NCI-H1694 (cell line): ENCODE measurements around the gene SLC35G6.

Experiments used
- DNase-seq: peaks from one replicate; lab custom pipeline; 2025; lab: John Stamatoyannopoulos, UW

Gene SLC35G6

DNA sequence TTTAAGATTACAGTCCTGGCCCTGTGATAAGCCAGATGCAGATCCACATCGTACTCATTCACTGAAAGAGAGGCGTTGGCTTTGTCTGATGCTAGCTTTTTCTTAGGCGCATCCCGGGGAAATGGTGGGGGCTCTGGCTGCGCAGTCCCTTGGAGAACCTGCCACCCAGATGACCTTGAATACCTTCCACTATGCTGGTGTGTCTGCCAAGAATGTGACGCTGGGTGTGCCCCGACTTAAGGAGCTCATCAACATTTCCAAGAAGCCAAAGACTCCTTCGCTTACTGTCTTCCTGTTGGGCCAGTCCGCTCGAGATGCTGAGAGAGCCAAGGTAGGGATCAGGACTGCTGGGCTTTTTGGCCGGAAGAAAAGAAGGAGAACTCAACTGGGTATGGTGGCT lies 26.9 kb downstream of the SLC35G6 start:
- no peak for DNase-seq

DNA sequence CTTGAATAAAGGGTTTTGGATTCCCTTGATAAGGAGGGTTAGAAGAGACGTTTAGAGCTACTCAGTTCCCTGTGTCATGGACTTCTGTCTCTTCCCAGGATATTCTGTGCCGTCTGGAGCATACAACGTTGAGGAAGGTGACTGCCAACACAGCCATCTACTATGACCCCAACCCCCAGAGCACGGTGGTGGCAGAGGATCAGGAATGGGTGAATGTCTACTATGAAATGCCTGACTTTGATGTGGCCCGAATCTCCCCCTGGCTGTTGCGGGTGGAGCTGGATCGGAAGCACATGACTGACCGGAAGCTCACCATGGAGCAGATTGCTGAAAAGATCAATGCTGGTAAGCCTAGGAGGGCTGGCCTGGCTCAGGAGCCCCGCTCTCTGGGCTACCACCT lies 27.6 kb downstream of the SLC35G6 start:
- DNase-seq, result no peak

DNA sequence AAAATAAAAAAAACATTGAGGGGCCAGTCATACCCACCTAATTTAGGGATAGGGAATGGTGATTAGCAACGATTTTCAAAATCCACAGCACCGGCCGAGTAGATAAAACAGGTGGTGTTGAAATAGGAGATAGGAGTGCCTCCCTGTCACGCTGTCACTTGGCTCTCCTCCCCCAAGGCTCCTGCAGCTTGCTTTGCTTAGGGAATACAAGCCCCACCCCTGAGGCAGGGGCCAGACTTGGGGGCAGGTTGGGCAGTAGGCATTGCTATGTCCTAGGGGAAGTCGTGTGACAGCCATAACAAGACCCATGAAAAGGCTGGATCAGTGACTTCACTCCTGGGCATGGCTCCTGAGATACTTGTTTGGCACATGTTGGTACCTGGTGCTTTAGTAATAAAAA lies 28.7 kb downstream of the SLC35G6 start:
- DNase-seq, result no peak

DNA sequence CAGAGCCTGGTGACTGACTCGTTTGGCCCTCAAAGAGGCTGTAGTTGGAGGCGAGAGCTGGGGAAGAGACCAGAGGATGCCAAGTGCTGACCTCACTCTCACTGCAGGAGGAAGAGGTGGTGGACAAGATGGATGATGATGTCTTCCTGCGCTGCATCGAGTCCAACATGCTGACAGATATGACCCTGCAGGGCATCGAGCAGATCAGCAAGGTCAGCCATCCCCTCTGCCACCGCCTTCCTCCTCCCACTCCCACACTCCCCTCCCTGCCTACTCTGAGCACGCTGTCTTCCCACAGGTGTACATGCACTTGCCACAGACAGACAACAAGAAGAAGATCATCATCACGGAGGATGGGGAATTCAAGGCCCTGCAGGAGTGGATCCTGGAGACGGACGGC lies 29.9 kb downstream of the SLC35G6 start:
- DNase-seq, result no peak

DNA sequence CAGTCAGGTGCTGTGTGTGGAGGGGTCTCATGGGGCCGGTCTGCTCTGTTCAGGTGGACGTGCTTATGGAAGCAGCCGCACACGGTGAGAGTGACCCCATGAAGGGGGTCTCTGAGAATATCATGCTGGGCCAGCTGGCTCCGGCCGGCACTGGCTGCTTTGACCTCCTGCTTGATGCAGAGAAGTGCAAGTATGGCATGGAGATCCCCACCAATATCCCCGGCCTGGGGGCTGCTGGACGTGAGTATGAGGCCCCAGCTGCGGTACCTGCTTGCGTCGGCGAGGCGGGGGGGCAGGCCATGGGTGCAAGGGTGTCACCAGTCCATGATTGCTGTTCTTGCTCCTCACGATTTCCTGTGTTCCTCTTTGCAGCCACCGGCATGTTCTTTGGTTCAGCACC lies 30.9 kb downstream of the SLC35G6 start:
- DNase-seq, result no peak

DNA sequence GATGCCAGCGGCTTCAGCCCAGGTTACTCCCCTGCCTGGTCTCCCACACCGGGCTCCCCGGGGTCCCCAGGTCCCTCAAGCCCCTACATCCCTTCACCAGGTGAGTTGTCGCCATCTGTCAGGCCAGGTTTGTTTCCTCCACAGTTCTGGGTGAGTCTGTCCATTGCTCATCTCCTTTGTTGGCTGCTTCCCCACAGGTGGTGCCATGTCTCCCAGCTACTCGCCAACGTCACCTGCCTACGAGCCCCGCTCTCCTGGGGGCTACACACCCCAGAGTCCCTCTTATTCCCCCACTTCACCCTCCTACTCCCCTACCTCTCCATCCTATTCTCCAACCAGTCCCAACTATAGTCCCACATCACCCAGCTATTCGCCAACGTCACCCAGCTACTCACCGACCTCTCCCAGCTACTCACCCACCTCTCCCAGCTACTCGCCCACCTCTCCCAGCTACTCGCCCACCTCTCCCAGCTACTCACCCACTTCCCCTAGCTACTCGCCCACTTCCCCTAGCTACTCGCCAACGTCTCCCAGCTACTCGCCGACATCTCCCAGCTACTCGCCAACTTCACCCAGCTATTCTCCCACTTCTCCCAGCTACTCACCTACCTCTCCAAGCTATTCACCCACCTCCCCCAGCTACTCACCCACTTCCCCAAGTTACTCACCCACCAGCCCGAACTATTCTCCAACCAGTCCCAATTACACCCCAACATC lies 31.7 kb downstream of the SLC35G6 start:
- DNase-seq, result no peak

DNA sequence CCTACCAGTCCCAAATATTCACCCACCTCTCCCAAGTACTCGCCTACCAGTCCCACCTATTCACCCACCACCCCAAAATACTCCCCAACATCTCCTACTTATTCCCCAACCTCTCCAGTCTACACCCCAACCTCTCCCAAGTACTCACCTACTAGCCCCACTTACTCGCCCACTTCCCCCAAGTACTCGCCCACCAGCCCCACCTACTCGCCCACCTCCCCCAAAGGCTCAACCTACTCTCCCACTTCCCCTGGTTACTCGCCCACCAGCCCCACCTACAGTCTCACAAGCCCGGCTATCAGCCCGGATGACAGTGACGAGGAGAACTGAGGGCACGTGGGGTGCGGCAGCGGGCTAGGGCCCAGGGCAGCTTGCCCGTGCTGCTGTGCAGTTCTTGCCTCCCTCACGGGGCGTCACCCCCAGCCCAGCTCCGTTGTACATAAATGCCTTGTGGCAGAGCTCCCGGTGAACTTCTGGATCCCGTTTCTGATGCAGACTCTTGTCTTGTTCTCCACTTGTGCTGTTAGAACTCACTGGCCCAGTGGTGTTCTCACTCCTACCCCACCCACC lies 32.7 kb downstream of the SLC35G6 start:
- no peak for DNase-seq

DNA sequence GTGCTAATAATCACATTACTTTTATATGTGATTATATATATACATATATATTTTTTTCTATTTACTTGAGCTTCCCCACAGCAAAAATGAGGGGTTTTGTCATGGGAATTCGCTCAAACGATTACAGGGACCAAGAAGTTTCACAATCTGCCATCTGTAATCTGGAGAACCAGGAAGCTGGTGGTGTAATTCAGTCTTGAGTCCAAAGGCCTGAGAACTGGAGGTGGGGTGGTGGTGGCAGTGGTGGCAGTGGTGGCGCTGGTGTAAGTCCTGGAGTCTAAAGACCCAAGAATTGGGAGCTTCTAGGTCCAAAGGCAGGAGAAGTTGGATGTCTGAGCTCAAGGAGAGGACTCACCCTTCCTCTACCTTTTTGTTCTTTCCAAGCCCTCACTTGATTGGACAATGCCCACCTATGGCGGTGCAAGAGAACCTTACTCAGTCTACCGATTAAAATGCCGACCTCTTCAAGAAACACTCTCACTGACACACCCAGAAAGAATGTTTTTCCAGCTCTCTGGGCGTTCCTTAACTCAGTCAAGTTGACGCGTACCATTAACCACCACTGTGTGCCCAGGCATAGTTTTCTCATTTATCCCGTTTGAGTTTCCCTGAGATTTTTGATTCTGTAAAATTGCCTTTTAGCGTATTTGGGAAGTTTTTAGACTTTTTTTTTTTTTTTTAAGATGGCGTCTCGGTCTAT lies 34.8 kb downstream of the SLC35G6 start:
- DNase-seq, result no peak

DNA sequence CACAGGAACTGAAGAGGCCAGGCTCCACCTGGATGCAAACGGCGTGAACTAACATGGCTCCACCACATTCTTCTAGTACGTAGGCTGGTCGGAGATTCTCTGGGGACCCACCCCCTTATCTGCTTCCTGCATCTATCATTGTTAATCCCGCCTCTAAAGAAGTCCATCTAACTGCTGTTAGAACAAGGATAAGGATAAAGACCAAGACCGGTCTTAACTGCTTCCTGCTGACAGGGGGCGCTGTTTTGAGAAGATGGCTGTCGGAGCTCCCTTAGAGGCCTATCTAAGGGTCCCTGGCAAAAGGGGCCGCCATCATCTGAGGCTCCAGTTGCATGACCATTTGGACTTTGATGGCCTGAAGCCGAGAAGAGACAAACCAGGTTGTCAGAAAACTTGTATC lies 41.8 kb downstream of the SLC35G6 start:
- DNase-seq, result no peak

DNA sequence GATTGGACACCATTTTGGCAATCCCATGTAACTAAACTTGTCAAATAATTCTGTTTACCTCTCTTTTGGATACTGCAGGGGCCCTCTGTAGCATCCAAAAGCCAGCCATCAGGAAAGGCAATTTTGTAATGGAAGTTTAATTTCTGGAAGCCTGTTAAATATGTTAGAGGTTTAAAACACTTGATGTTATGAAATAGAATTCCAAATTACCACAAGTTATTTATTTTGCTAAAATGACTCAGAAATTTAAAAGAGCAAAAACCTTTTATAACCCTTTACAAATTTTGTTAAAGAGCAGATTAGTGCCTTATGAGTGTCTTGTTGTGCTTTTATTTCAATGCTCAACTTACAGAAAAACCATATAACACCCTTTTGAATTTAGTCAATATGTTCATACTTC lies 47.6 kb downstream of the SLC35G6 start:
- DNase-seq, result no peak

DNA sequence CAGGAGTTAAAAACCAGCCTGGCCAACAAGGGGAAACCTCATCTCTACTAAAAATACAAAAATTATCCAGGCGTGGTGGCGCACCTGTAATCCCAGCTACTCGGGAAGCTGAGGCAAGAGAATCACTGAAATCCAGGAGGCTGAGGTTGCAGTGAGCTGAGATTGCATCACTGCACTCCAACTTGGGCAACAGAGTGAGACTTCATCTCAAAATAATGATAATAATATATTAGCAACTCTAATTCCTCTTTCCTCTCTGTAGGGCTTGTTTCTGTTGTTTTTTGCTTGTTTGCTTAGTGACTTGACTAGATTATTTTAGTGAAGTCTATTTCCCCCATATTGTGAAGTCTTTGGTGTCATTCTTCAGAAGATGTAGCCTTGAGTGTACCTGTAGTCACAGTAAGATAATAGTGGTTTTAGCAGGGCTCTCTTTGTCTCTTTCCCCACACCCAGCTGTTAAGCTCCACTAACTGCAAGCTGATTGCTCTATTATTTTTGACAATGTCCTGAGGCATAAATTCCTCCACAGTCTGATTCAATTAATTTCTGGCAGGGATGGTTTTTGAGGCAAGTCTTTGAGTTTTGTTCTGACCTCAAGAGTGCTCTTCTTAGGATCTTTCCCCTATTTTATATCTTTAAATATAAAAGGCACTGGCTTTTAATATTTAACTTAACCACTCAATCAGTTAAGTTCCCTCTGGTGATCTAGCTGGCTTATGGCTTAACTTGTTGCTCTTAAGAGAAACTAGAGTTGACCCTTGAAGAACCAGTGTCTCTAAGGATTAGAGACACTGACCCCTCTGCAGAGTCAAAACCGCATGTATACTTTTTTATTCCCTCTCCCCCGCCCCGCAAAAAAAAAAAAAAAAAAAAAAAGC lies 49.0 kb downstream of the SLC35G6 start:
- no peak for DNase-seq
